8988T (cell line): ENCODE measurements around the gene HOXB8.

ENCODE experiments used
- DNase-seq: peaks from one replicate; pipeline ENCODE4 v3.0.0; 2011

HOXB8 gene

GRCh38 chr17:48624544-48625494, 9.7 kb upstream of the HOXB8 start:
- peak; percentile 62 for DNase-seq

- no peak for DNase-seq
Observed at GRCh38 chr17:48624118-48624517, 9.0 kb upstream of the HOXB8 start.

- DNase-seq, result no peak
Observed at GRCh38 chr17:48623583-48623982, 8.5 kb upstream of the HOXB8 start.

- DNase-seq, result no peak
Observed at GRCh38 chr17:48622857-48623256, 7.8 kb upstream of the HOXB8 start.

DNA sequence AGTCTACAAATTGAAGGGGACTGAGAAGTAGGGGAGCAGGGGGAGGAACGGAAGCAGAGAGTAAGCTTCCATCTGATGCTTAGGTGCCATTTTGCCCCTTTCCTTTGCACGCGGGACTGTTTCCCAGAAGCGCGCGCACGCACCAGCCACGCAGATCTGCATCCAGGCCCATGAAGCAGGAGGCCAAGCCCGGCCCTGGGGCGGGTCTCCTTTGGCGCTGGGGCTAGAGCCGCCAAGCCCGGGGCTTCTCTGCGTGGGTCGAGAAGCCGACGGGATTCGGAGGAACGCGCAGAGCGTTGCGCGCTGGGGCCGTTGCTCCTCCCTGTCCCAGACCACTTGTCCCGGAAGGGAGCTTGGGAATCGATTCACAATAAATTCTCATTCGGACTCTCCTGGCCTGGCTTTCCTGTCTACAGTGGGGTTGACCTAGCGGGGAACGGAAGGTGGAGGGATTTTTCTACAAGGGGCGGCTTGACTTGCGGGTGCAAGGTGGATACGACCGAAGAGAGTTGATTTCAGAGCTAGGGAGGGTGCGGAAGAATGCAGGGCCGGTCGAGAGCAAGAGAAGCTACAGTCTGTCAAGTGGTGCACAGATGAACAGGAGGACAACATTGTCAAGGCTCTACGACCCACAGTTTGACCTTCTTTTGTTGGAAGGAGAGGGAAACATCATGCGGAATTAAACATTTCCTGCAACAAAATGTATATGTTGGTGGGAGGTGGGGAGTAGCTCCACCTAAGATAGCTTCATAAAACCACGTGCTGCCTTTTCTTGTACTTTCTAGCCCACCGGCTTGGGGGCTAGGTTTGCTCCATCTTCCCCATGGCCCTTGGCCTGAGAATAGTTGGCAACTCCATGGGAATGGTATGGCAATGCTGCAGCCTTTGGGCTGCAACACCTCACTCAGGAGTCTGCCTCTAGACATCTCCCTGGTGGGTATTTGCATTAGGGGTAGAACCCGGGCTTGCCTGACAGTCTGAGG, 6.6 kb upstream of the HOXB8 start:
- DNase-seq, result no peak

DNA sequence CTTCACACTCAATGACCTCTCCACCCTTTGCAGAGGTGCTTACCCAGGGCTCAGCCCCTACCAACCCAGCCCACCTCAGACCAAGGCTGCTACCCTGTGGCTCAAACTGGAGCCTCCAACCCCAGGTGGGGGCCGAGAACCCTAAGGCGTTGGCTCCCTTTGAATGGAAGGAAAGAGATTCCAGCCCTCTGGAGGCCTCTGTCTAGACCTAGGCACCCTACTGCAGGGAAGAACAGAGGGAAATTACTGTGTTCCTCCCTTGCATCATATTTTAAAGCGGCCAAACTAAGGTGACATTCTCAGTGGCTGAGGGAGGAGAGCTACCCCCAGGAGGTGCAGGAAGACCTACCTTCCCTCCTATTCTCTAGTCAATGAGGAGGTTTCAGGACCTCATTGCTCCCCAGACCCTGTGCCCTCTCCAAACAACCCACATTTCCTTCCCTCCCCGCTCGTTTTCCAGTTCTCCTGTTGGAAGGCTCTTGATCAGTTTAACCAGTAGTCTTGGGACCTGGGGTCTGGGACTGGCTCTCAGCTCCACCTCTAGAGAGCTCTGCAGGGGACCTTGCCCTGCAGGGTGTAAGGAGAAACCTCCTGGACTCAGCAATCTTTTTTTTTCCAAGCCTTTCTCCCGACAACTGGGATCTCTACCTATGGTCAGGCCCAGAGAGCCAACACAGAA, 5.5 kb upstream of the HOXB8 start:
- no peak for DNase-seq

GRCh38 chr17:48619826-48620449, 4.8 kb upstream of the HOXB8 start:
- DNase-seq, result no peak

GRCh38 chr17:48618256-48618896, 3.3 kb upstream of the HOXB8 start:
- DNase-seq, result peak; percentile 92

GRCh38 chr17:48617471-48618255, 2.6 kb upstream of the HOXB8 start:
- no peak for DNase-seq

- DNase-seq, result no peak
Observed at GRCh38 chr17:48616717-48617470, 1.8 kb upstream of the HOXB8 start.

DNA sequence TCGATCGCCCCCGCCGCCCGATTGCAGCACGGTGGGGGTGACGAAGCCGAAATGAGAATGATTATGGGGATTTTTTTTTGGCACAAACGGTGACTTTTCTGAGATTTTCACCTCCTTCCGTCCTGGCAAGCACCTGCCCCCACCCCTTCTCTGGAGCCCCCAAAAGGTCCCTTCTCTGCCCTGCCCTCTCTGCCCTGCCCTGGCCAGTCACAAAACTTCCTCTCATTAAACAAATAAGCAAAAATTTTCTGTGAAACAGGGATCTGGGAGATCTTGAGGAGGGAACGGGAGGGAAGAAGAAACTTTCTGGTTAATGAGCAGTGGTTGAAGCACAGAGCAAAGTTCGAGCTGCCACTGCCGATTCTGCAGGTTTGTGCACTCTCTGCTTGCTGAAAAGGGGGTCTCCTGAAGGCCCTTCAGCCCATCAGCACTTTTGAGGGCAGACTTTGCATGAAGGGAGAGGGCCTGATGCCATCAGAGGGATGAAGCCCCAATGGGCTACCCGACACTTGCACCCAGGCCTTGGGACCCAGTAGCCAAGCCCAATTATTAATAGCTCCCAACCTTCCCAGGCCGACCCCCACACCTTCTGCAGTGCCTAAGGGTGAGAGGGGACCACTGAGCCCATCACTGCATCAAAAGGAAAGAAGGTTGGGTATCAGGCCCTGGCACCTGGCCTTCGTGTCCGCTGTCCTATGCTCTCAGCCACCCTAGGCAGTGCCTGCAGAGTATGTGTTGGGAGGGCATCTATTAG, 1.0 kb upstream of the HOXB8 start:
- DNase-seq, result no peak

- no peak for DNase-seq
Observed at GRCh38 chr17:48613862-48614694, 1.0 kb downstream of the HOXB8 start.

DNA sequence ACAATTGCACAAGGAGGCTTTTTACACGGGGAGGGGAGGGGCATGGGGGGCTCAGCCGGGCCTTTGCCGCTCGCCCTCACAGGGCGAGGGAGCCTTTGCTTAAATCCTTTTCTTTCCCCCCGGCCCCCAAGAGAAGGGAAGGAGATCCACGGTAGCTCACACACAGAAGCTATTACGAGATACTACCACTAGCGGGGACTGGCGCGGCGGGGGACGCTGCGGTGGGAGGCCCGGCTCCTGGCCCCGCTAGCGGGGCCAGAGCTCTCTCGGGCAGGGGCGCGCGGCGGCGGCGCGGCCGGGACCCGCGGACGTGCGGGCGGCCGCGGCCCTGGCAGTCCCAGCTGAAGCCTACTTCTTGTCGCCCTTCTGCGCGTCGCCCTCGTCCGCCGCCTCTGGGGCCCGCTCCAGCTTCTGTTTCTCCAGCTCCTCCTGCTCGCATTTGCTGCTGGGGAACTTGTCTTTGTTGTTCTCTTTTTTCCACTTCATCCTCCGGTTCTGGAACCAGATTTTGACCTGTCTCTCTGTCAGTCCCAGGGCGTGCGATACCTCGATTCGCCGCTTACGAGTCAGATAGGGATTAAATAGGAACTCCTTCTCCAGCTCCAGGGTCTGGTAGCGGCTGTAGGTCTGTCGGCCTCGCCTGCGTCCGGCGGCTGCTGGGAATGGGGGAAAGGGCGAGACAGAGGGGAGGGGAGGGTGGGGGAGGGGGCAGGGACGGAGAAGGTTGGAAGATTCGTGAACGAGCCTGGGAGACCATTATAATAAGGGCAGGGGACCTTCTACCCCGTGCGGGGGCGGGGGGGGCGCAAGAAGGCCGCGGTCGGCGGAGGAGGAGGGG, 2.0 kb downstream of the HOXB8 start:
- DNase-seq, result peak; percentile 78

DNA sequence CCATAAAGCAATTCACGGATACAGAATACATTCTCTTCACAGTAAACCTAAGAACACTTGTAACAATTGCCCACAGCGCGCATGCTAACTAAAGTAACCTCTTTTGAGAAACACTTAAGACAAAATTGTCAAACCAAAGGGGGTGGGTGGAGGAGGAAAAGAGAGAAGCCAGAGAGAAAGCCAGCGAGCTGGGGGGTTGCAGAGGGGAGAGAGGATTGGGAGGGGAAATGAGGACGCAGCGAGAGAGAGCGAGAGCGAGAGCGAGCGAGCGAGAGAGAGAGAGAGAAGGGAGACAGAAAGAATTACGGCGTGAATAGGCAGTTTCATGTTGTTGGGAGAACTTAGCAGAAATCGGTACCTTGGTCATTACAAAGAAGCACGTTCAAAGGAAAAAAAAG, 2.6 kb downstream of the HOXB8 start:
- DNase-seq, result no peak

DNA sequence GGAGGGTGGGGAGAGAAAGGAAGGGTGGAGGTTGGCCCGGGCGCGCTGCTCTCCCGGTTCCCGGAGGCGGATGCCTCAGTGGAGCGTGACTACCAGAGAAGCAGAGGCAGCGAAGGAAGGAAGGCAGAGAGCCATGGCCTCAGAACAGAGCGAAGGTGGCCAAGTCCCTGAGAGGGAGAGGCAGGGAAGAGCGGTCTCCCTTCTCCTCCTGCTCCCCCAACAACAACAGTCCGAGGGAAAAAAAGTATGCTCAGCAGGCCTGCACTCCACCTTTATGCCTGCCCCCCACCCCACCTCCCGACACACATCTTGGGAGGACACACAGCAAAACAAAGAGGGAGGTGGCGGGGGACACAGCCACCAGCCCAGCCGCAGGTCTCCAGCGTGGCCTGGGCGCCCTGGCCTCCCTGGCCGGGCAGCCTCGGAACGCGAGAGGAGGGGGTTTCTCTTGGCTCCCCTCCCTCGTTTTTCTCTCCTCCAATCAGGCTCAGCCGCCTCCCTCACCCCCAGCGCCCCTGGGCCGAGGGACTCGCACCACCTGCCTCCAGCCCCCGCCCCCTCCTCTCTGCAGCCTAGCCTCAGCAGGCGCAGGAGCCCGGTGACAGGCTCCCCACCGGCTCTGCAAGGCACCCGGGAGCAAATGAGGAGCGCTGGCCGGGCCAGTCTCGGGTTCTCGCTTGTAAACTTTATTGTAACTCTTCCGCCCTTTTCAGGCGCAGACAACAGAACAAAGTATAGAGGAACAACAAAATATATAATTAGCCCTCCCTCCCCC, 3.2 kb downstream of the HOXB8 start:
- DNase-seq, result peak; percentile 77

GRCh38 chr17:48611213-48611612, 3.9 kb downstream of the HOXB8 start:
- DNase-seq, result no peak
